PC-9 (cell line): ENCODE results near the gene TBX5. TPM values are rescaled to one million over a fixed set of nuclear protein-coding genes. Genes with fewer than 3 reads are reported as not detected.

ENCODE experiments used
- BruUV-seq: library from RNA; stranded (reverse); fragments of 400-500 nt; replicated peaks from 2 replicates; lab custom pipeline; 2021; lab: Mats Ljungman, UMichigan
- CTCF ChIA-PET: fragments of 300-600 bp; sonication (Branson Sonifier 250); formaldehyde crosslinking; loops from one replicate; lab custom pipeline; 2022; ENCODE audit warnings: antibody characterized with exemption; lab: Charles Lee
- POLR2A ChIA-PET: fragments of 300-600 bp; sonication (Branson Sonifier 250); formaldehyde crosslinking; loops from one replicate; lab custom pipeline; 2022; ENCODE audit warnings: antibody characterized with exemption; ENCODE audit not compliant: unreplicated experiment; lab: Charles Lee
- DNase-seq, 2 experiments: peaks; one replicate each; pipeline versions ENCODE4 v3.0.0 to v3.0.0-alpha.2; 2015 to 2022; ENCODE audit warnings: mixed read lengths in 1 of 2
- H2AFZ ChIP-seq: fragments of 200-600 bp; sonication (generic); 2 replicates; pipeline ENCODE4 v1.8.1; 2017; ENCODE audit warnings: antibody characterized with exemption
- H3F3A ChIP-seq: fragments of 200-600 bp; sonication (generic); 2 replicates; pipeline ENCODE4 v1.8.1; 2017; ENCODE audit warnings: antibody characterized with exemption, mild to moderate bottlenecking, low read depth; ENCODE audit not compliant: insufficient read depth
- H3K27ac ChIP-seq: fragments of 200-600 bp; sonication (generic); 2 replicates; pipeline ENCODE4 v1.6.1; 2016; ENCODE audit warnings: mixed run types
- H3K27me3 ChIP-seq: fragments of 200-600 bp; sonication (generic); 2 replicates; pipeline ENCODE4 v1.6.1; 2016; ENCODE audit warnings: low read depth, mixed run types; ENCODE audit not compliant: insufficient read depth
- H3K36me3 ChIP-seq: fragments of 200-600 bp; sonication (generic); 2 replicates; pipeline ENCODE4 v1.6.1; 2016; ENCODE audit warnings: low read depth, mixed run types
- H3K4me1 ChIP-seq: fragments of 200-600 bp; sonication (generic); replicated peaks from 2 replicates; pipeline ENCODE4 v1.6.1; 2016; ENCODE audit warnings: mixed run types; ENCODE audit not compliant: insufficient read depth
- H3K4me2 ChIP-seq: fragments of 200-600 bp; sonication (generic); 2 replicates; pipeline ENCODE4 v1.6.1; 2017; ENCODE audit warnings: mixed run types
- H3K4me3 ChIP-seq: fragments of 200-600 bp; sonication (generic); 2 replicates; pipeline ENCODE4 v1.6.1; 2016; ENCODE audit warnings: mixed run types
- H3K79me2 ChIP-seq: fragments of 200-600 bp; sonication (generic); 2 replicates; pipeline ENCODE4 v1.6.1; 2017; ENCODE audit warnings: low read depth, mixed run types
- H3K9me2 ChIP-seq: fragments of 200-600 bp; sonication (generic); 2 replicates; pipeline ENCODE4 v1.8.1; 2017; ENCODE audit warnings: mild to moderate bottlenecking; ENCODE audit not compliant: insufficient read depth
- H3K9me3 ChIP-seq: fragments of 200-600 bp; sonication (generic); 2 replicates; pipeline ENCODE4 v1.8.1; 2016; ENCODE audit warnings: low read depth; ENCODE audit not compliant: insufficient read depth
- H4K20me1 ChIP-seq: fragments of 200-600 bp; sonication (generic); 2 replicates; pipeline ENCODE4 v1.8.1; 2017; ENCODE audit not compliant: insufficient read depth
- CTCF ChIP-seq: fragments of 200-600 bp; sonication (generic); conservative IDR thresholded peaks from 2 replicates; pipeline ENCODE4 v1.6.1; 2017; ENCODE audit warnings: mixed run types, antibody characterized with exemption, mild to moderate bottlenecking, moderate library complexity
- EZH2 ChIP-seq: fragments of 200-600 bp; sonication (generic); IDR thresholded peaks from 2 replicates; pipeline ENCODE4 v1.8.0; 2017; ENCODE audit warnings: antibody characterized with exemption, low read depth
- intact Hi-C: fragments of 100-400 bp; cut with micrococcal nuclease; formaldehyde crosslinking; loops from one replicate; pipeline ENCODE4 v1.10.0; 2022; ENCODE audit not compliant: unreplicated experiment
- total RNA-seq: library from RNA; stranded (reverse); gene quantifications from 2 replicates; pipeline ENCODE4 v1.2.3, GENCODE V29; 2021

TBX5 gene
- total RNA-seq, 1 experiment from 2014 or later, result not detected

GRCh38 chr12:114420944-114421335 is 15.0 kb upstream of the TBX5 start:
- ChIA-PET CTCF (no interaction called here), POLR2A (no interaction called here)
- Histone ChIP-seq H3K27me3 (peaks cover 47% of the 10 kb centered on the region), H3K4me2 (no peak overlapping the region), H3K9me2 (no peaks in the 10 kb centered on the region), H3K27ac (no peak overlapping the region), H3K4me1 (no peaks in the 10 kb centered on the region), H3F3A (no peaks in the 10 kb centered on the region), H3K9me3 (no peaks in the 10 kb centered on the region), H3K4me3 (no peak overlapping the region), H3K36me3 (no peaks in the 10 kb centered on the region), H3K79me2 (no peaks in the 10 kb centered on the region), H4K20me1 (no peaks in the 10 kb centered on the region), H2AFZ (no peak overlapping the region)
- DNase-seq, result no peak
- TF ChIP-seq EZH2 (no peak), CTCF (no peak)
- no TSS peak for BruUV-seq
- intact Hi-C loops, result no loop called here

GRCh38 chr12:114420182-114420943 is 14.4 kb upstream of the TBX5 start:
- Histone ChIP-seq H3K9me3 (no peaks in the 10 kb centered on the region), H3K36me3 (no peaks in the 10 kb centered on the region), H2AFZ (no peak overlapping the region), H4K20me1 (no peaks in the 10 kb centered on the region), H3K27me3 (peaks cover 52% of the 10 kb centered on the region), H3K4me3 (no peak overlapping the region), H3K79me2 (no peaks in the 10 kb centered on the region), H3K4me2 (no peak overlapping the region), H3K9me2 (no peaks in the 10 kb centered on the region), H3K4me1 (no peaks in the 10 kb centered on the region), H3F3A (no peaks in the 10 kb centered on the region), H3K27ac (no peak overlapping the region)
- intact Hi-C loops, result no loop called here
- DNase-seq, result no peak
- BruUV-seq, result no TSS peak
- ChIA-PET CTCF (no interaction called here), POLR2A (no interaction called here)
- TF ChIP-seq EZH2 (no peak), CTCF (no peak)

GRCh38 chr12:114416028-114416427 is 10.1 kb upstream of the TBX5 start:
- H3K9me2 ChIP-seq, result no peaks in the 10 kb centered on the region
- no peaks in the 10 kb centered on the region for H3K36me3 ChIP-seq
- no TSS peak for BruUV-seq
- H3K27ac ChIP-seq, result no peak overlapping the region
- H3K79me2 ChIP-seq, result no peaks in the 10 kb centered on the region
- POLR2A ChIA-PET, result no interaction called here
- no peak overlapping the region for H3K4me3 ChIP-seq
- no peaks in the 10 kb centered on the region for H3K4me1 ChIP-seq
- H3K4me2 ChIP-seq, result no peak overlapping the region
- peaks cover 87% of the 10 kb centered on the region for H3K27me3 ChIP-seq
- H2AFZ ChIP-seq, result no peak overlapping the region
- no peaks in the 10 kb centered on the region for H3F3A ChIP-seq
- TF ChIP-seq CTCF (no peak), EZH2 (no peak)
- no peaks in the 10 kb centered on the region for H4K20me1 ChIP-seq
- no peak for DNase-seq
- intact Hi-C loops, result no loop called here
- CTCF ChIA-PET, result no interaction called here
- no peaks in the 10 kb centered on the region for H3K9me3 ChIP-seq
